A172 (cell line): ENCODE measurements around the gene SPNS3. TPM values are rescaled to one million over a fixed set of nuclear protein-coding genes. Genes with fewer than 3 reads are reported as not detected.
A peak's percentile ranks its signal among the peaks of the same experiment; 100 is the strongest.

Experiments used
- DNase-seq: peaks from one replicate; pipeline ENCODE4 v3.0.0-alpha.2; 2015; ENCODE audit warnings: low spot score
- total RNA-seq: library from RNA; depleted of rRNA; stranded (reverse); fragments of >200 nt; shearing (Covaris generic); gene quantifications from 2 replicates; pipeline ENCODE4 v1.2.3, GENCODE V29; 2014; rRNA removed

Gene SPNS3
- total RNA-seq, 1 experiment from 2014 or later = 1.8 TPM

GRCh38 chr17:4529533-4530152 lies 95.9 kb downstream of the SPNS3 start:
- no peak for DNase-seq

DNA sequence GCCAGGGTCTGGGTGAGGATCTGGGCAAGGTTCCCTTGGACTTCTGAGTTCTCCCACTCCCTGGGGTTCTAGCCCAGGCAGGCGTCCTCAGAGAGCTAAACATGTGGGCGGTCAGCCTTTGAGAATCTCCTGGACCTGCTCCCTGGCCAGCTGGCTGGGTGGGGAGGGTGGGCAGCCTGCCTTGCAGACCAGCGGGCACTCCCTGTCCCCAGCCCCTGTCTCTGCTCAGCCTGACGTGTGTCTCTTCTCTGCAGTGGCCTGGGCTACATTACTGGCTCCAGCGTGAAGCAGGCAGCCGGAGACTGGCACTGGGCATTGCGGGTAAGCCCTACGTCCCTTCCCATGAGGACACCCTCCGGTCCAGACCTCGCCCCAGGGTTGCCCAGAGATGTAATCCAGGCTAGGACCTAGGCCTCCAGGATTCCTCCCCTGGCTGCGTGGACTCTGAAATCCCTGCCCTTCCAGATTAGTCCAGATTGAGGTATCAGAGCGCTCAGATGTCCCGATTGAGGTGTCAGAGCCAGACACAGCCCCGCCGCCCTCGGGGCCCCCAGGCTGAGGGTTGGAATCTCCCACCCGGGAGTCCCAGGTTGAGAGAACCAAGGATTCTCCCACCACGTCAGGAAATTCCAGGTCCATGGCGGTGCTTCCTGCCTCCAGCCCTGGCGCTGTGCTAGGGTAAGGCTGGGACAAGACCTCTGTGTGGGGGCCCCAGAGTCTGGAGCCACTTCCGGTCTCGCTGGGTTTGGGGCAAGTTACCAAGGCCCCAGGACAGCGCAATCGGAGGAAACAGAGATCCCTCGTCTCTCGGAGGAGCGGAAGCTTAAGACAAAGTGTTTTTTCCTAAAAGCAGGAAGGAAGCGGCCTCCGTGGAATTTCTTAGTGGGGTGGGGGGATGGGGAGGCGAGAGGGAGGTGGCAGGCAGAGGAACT lies 97.3 kb downstream of the SPNS3 start:
- no peak for DNase-seq

GRCh38 chr17:4531988-4532736 lies 98.4 kb downstream of the SPNS3 start:
- DNase-seq = no peak

DNA sequence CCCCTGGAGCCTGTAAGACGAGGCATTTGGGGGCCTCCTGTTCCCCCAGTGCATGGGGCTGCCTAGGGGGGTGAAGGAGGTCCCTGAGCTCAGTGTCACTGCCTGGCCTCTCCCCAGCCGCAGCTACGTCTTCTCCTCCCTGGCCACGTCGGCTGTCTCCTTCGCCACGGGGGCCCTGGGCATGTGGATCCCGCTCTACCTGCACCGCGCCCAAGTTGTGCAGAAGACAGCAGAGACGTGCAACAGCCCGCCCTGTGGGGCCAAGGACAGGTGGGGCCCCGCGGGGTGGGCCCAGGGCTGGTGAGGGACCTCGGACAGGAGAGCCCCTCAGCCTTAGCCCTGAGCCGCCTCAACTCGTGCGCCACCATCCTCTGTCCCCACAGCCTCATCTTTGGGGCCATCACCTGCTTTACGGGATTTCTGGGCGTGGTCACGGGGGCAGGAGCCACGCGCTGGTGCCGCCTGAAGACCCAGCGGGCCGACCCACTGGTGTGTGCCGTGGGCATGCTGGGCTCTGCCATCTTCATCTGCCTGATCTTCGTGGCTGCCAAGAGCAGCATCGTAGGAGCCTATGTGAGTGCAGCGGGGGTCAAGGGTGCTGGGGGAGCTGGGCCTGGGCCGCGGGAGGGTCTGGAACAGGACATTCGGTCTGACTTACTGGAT lies 99.3 kb downstream of the SPNS3 start:
- DNase-seq = no peak

GRCh38 chr17:4533523-4534504 lies 100.1 kb downstream of the SPNS3 start:
- peak; percentile 21 for DNase-seq

DNA sequence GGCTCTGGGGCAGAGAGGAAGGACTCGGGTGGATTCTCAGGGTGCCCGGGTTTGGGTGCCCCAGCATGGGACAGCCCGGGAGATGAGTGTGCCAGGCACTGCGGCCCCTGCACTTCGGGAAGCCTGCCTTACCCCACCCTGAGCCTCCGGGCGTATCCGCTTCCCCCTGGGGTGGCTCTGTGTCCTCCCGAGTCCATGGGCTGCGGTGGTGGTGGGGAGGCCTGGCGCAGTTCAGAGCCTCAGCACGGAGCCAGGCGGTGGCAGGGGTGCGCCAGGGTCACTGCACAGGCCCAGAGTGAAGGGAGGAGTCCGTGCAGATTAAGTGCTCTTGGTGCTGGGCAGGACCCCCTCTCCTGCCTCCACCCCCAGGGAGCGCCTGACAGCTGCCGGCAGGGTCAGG lies 100.8 kb downstream of the SPNS3 start:
- no peak for DNase-seq

- DNase-seq = no peak
Measured at GRCh38 chr17:4534928-4535666, 101.4 kb downstream of the SPNS3 start.

DNA sequence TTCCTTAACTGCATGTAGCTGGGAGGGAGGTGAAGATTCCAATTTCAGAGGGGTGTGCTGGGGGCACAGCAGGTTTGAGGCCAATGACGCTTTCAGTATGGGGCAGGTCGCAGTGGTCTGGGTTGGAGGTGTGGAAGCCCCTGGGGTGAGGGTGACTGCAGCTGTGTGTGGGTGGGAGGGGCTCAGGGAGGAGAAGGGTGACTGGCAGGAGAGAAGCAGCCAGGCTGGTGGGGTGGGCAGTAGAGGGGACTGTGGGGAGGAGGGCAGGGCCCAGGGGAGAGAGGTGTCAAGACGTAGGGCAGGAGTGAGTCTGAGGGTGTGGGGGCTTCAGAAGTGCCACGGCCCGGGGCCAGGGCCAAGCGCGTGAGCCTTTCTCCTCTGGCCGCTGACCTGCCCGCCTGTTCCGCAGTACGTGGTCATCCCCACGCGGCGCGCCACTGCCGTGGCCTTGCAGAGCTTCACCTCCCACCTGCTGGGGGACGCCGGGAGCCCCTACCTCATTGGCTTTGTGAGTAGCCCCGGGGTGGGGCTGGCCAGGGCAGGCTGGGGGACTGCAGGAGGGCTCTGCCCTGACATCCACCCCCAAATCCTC lies 102.0 kb downstream of the SPNS3 start:
- no peak for DNase-seq

GRCh38 chr17:4536259-4536741 lies 102.6 kb downstream of the SPNS3 start:
- DNase-seq = no peak

- no peak for DNase-seq
Measured at GRCh38 chr17:4536742-4537411, 103.1 kb downstream of the SPNS3 start.

Other genes with a start within 250 kb of the SPNS3 start
- gene ANKFY1, start 170.0 kb upstream of the SPNS3 start, total RNA-seq = 16.5 and 21.3 TPM in 2 replicates
- gene UBE2G1, start 67.3 kb upstream of the SPNS3 start, total RNA-seq = 76.8 and 79.0 TPM in 2 replicates
- 28.3 and 28.5 TPM in 2 replicates for gene SPNS2, start 64.9 kb downstream of the SPNS3 start, total RNA-seq
- 59.0 and 63.5 TPM in 2 replicates for gene MYBBP1A, start 121.4 kb downstream of the SPNS3 start, total RNA-seq
- gene GGT6, start 126.6 kb downstream of the SPNS3 start, total RNA-seq = not detected in 2 replicates
- 0.34 and 1.8 TPM in 2 replicates for gene SMTNL2, start 150.6 kb downstream of the SPNS3 start, total RNA-seq
- not detected in 2 replicates for gene ALOX15, start 207.7 kb downstream of the SPNS3 start, total RNA-seq